CD4-positive, alpha-beta memory T cell (primary cell): ENCODE measurements around the gene CCDC6. TPM values are rescaled to one million over a fixed set of nuclear protein-coding genes. Genes with fewer than 3 reads are reported as not detected.

Source experiments
- CTCF ChIA-PET: fragments of 350-600 bp; sonication (Branson Sonifier 250); formaldehyde crosslinking; loops from one replicate; lab custom pipeline; 2021; ENCODE audit warnings: inconsistent platforms; ENCODE audit not compliant: partially characterized antibody; lab: Charles Lee
- POLR2A ChIA-PET: fragments of 350-600 bp; sonication (Branson Sonifier 250); formaldehyde crosslinking; loops from one replicate; lab custom pipeline; 2021; ENCODE audit not compliant: partially characterized antibody; lab: Charles Lee
- DNase-seq, 5 donors: peaks; one replicate each; pipeline versions ENCODE4 v3.0.0 to v3.0.0-alpha.2; 2020 to 2022; ENCODE audit warnings: mixed read lengths in 1 of 5
- H3K27ac ChIP-seq: one replicate; pipeline ENCODE4 v1.7.0; 2013; ENCODE audit warnings: low read depth, low read length
- H3K27me3 ChIP-seq: 2 replicates; pipeline ENCODE4 v1.7.0; 2013; ENCODE audit warnings: mild to moderate bottlenecking, low read length, moderate library complexity; ENCODE audit not compliant: insufficient read depth
- H3K36me3 ChIP-seq: 2 replicates; pipeline ENCODE4 v1.7.0; 2013; ENCODE audit warnings: mild to moderate bottlenecking, low read length, moderate library complexity; ENCODE audit not compliant: insufficient read depth
- H3K4me1 ChIP-seq: 2 replicates; pipeline ENCODE4 v1.7.0; 2013; ENCODE audit warnings: mild to moderate bottlenecking, low read length, moderate library complexity; ENCODE audit not compliant: insufficient read depth
- H3K4me3 ChIP-seq, 2 donors: one replicate each; pipeline ENCODE4 v1.7.0; 2013; ENCODE audit warnings: low read length in 2 of 2, mild to moderate bottlenecking in 1 of 2
- H3K9me3 ChIP-seq, 2 donors: one replicate each; pipeline ENCODE4 v1.7.0; 2013; ENCODE audit warnings: low read length in 2 of 2, control low read depth in 1 of 2; ENCODE audit not compliant: control insufficient read depth in 1 of 2
- H3K27ac Mint-ChIP-seq, 7 donors: one replicate each; pipeline ENCODE4 v1.8.0; 2020 to 2021; ENCODE audit warnings: mixed read lengths in 7 of 7, mild to moderate bottlenecking in 6 of 7, inconsistent platforms in 3 of 7, moderate library complexity in 3 of 7
- H3K27me3 Mint-ChIP-seq, 2 donors: one replicate each; pipeline ENCODE4 v1.8.0; 2020 to 2021; ENCODE audit warnings: mixed read lengths in 2 of 2
- H3K36me3 Mint-ChIP-seq, 2 donors: one replicate each; pipeline ENCODE4 v1.8.0; 2020 to 2021; ENCODE audit warnings: mixed read lengths in 2 of 2, inconsistent platforms in 1 of 2, mild to moderate bottlenecking in 1 of 2
- H3K4me1 Mint-ChIP-seq, 4 donors: one replicate each; pipeline ENCODE4 v1.8.0; 2020 to 2021; ENCODE audit warnings: mixed read lengths in 4 of 4, mild to moderate bottlenecking in 1 of 4
- H3K4me3 Mint-ChIP-seq, 8 donors: one replicate each; pipeline ENCODE4 v1.8.0; 2020 to 2021; ENCODE audit warnings: mixed read lengths in 8 of 8, mild to moderate bottlenecking in 7 of 8, moderate library complexity in 6 of 8, inconsistent platforms in 3 of 8
- H3K9me3 Mint-ChIP-seq, 8 donors: one replicate each; pipeline ENCODE4 v1.8.0; 2020 to 2021; ENCODE audit warnings: mixed read lengths in 8 of 8, mild to moderate bottlenecking in 5 of 8, inconsistent platforms in 3 of 8, moderate library complexity in 1 of 8
- intact Hi-C: fragments of 100-400 bp; cut with micrococcal nuclease; formaldehyde crosslinking; loops from one replicate; pipeline ENCODE4 v1.15.1; 2023
- polyA plus RNA-seq, 2 donors: library from polyadenylated mRNA; unstranded; fragments of 300-500 nt; fragmentation: Illumina TruSeq; gene quantifications; one replicate each; pipeline ENCODE4 v1.2.3, GENCODE V29; 2021
- total RNA-seq, 2 experiments: library from RNA; stranded (reverse); gene quantifications; one replicate each; pipeline ENCODE4 v1.2.3, GENCODE V29; 2021

The CCDC6 gene
- total and polyA plus RNA-seq, 4 experiments from 2014 or later: 4.4 to 22.5 (median 13.5) TPM

GRCh38 chr10:59907537-59907917, 1.2 kb upstream of the CCDC6 start:
- Mint-ChIP-seq H3K4me3 (peak overlapping the region; percentile 93 to 98 (median 96)), H3K27me3 (no peaks in the 10 kb centered on the region), H3K27ac (peak overlapping the region; percentile 89 to 99 (median 96)), H3K9me3 (no peaks in the 10 kb centered on the region), H3K4me1 (peaks cover 42 to 55% (median 51%) of the 10 kb centered on the region in 4 donors), H3K36me3 (peaks cover 0 to 8% of the 10 kb centered on the region in 2 donors)
- H3K9me3 ChIP-seq: no peaks in the 10 kb centered on the region
- peaks cover 53% of the 10 kb centered on the region for H3K4me1 ChIP-seq
- peak overlapping the region; percentile 13 to 81 for H3K4me3 ChIP-seq
- ChIA-PET POLR2A (interaction anchor here (0.7 to 1.7 kb wide), 4 partner anchors 15 to 1639 kb away, joined by 3 to 7 read pairs (median 6); partner anchors contain the start of gene CISD1), CTCF (interaction anchor here (1.0 to 2.9 kb wide), 5 partner anchors 20 to 282 kb away, joined by 3 to 13 read pairs (median 10); no protein-coding TSS in a partner anchor)
- no peak for DNase-seq
- H3K27me3 ChIP-seq: no peaks in the 10 kb centered on the region
- H3K36me3 ChIP-seq: no peaks in the 10 kb centered on the region
- H3K27ac ChIP-seq: peak overlapping the region; percentile 77
- intact Hi-C loops: loop anchor here (2.0 to 5.0 kb wide), 6 partner anchors 27 to 1639 kb away; partner anchors contain the start of genes CDK1, CISD1 and TFAM

DNA sequence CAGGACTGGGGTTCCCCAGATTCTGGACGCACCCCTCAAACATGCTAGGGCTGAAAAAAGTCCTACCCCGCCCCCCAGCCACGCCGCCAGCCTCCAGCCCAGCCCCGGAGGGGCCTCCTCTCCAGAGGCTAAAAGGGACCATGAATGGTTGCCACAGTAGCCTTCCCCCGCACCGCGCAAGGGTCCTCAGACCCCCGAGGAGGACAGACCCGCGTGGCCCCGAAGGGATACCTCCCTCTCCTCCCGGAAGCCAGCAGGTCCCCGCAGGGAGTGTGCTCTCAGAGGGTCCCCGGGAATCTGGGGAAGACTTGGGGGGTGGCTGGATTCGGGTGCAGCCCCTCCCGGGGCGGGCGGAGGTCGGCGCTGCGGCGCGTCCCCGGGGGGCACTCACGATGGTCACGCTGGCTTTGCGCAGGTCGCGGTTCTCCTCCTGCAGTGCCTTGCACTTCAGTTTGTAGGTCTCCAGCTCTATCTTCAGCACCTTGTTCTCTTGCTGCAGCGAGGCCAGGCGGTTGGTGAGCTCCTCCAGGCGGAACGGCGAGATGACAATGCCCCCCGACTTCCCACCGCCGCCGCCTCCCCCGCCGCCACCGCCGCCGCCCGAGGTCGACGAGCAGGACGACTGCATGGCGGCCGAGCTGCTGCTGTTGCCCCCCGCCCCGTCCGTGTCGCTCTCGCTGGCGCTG, 482 bp downstream of the CCDC6 start:
- peaks cover 57% of the 10 kb centered on the region for H3K4me1 ChIP-seq

DNA sequence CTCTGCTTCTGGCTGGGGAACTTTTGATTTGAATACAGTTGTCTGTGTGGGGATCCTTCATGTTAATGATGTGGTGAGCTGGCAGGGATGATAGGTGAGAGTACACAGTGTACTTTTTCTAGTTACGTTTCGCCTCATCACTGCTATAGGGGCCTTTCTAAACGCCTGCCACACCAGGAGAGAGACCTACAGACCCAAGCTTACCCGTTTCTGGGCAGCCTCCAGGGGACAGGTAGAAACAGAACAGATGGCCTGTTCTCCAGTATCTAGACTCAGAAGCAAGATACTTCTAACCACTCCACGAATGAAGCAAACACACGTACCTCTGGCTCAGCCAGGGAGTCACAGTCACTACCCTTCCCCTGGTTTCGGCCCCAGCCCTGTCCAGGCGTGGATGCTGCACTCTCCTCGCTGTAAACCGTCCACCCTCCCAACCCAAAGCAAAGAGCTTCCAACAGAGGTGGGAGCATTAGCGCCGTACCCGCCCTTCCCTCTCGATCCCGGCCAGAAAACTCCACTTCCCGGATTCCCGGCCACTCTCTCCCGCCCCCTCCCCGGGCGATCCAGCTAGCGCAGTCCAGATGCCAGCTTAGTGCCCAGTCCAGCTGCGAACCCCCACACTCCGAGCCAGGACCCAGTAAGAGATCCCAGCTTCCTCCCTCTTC, 1.2 kb downstream of the CCDC6 start:
- peak overlapping the region; percentile 93 to 98 (median 96) for H3K4me3 Mint-ChIP-seq
- peaks cover 57% of the 10 kb centered on the region for H3K4me1 ChIP-seq

More for the DNA sequence above, 482 bp downstream of the CCDC6 start:
- ChIA-PET CTCF (interaction anchor here (0.5 to 4.4 kb wide), 21 partner anchors 8 to 1846 kb away, joined by 3 to 20 read pairs (median 4); no protein-coding TSS in a partner anchor), POLR2A (interaction anchor here (0.7 to 1.7 kb wide), 15 partner anchors 8 to 1961 kb away, joined by 3 to 11 read pairs (median 4); partner anchors contain the start of gene IPMK)
- peak in 2 of 5 donors; percentile 11 to 45 for DNase-seq
- intact Hi-C loops: loop anchor here (1.0 to 5.0 kb wide), 8 partner anchors 25 to 1637 kb away; partner anchors contain the start of genes CDK1, CISD1 and TFAM
- peak overlapping the region; percentile 80 to 81 for H3K4me3 ChIP-seq
- H3K36me3 Mint-ChIP-seq: peaks cover 0 to 8% of the 10 kb centered on the region in 2 donors
- H3K4me1 Mint-ChIP-seq: peaks cover 51 to 69% (median 62%) of the 10 kb centered on the region in 4 donors
- peak overlapping the region in 6 of 7 donors; percentile 87 to 96 (median 92) for H3K27ac Mint-ChIP-seq
- H3K27me3 ChIP-seq: no peaks in the 10 kb centered on the region
- H3K4me3 Mint-ChIP-seq: peak overlapping the region; percentile 93 to 98 (median 96)
- no peaks in the 10 kb centered on the region for H3K9me3 ChIP-seq
- H3K27me3 Mint-ChIP-seq: no peaks in the 10 kb centered on the region
- H3K9me3 Mint-ChIP-seq: no peaks in the 10 kb centered on the region
- peak overlapping the region; percentile 77 for H3K27ac ChIP-seq
- H3K36me3 ChIP-seq: no peaks in the 10 kb centered on the region

GRCh38 chr10:59904426-59905065, 1.8 kb downstream of the CCDC6 start:
- Histone ChIP-seq H3K4me3 (peak overlapping the region; percentile 80 to 81), H3K27me3 (no peaks in the 10 kb centered on the region), H3K27ac (peak overlapping the region; percentile 4), H3K9me3 (no peaks in the 10 kb centered on the region), H3K36me3 (no peaks in the 10 kb centered on the region), H3K4me1 (peaks cover 61% of the 10 kb centered on the region)
- Mint-ChIP-seq H3K4me3 (peak overlapping the region; percentile 93 to 98 (median 96)), H3K4me1 (peaks cover 57 to 80% (median 73%) of the 10 kb centered on the region in 4 donors), H3K9me3 (no peaks in the 10 kb centered on the region), H3K27ac (peak overlapping the region; percentile 83 to 94 (median 91)), H3K27me3 (no peaks in the 10 kb centered on the region), H3K36me3 (peaks cover 0 to 12% of the 10 kb centered on the region in 2 donors)
- POLR2A ChIA-PET: interaction anchor here (1.0 to 1.5 kb wide), 2 partner anchors 15 to 31 kb away, joined by 4 to 5 read pairs; no protein-coding TSS in a partner anchor
- intact Hi-C loops: loop anchor here (5.0 kb wide), 1 partner anchor 828 kb away; no protein-coding TSS in a partner anchor
- CTCF ChIA-PET: interaction anchor here (1.0 to 4.4 kb wide), 2 partner anchors 10 to 40 kb away, joined by 3 to 20 read pairs; no protein-coding TSS in a partner anchor
- no peak for DNase-seq

More for the DNA sequence above, 1.2 kb downstream of the CCDC6 start:
- H3K27ac ChIP-seq: peak overlapping the region; percentile 77
- ChIA-PET CTCF (interaction anchor here (0.9 to 4.4 kb wide), 7 partner anchors 9 to 74 kb away, joined by 3 to 20 read pairs (median 5); no protein-coding TSS in a partner anchor), POLR2A (interaction anchor here (1.0 to 1.7 kb wide), 4 partner anchors 16 to 47 kb away, joined by 3 to 11 read pairs (median 4); no protein-coding TSS in a partner anchor)
- Mint-ChIP-seq H3K4me1 (peaks cover 53 to 73% (median 66%) of the 10 kb centered on the region in 4 donors), H3K27me3 (no peaks in the 10 kb centered on the region), H3K9me3 (no peaks in the 10 kb centered on the region), H3K36me3 (peaks cover 0 to 10% of the 10 kb centered on the region in 2 donors), H3K27ac (peak overlapping the region; percentile 83 to 94 (median 91))
- H3K4me3 ChIP-seq: peak overlapping the region; percentile 80 to 81
- peak in 3 of 5 donors; percentile 26 to 56 (median 29) for DNase-seq
- intact Hi-C loops: loop anchor here (5.0 kb wide), 1 partner anchor 827 kb away; no protein-coding TSS in a partner anchor
- H3K36me3 ChIP-seq: no peaks in the 10 kb centered on the region
- H3K27me3 ChIP-seq: no peaks in the 10 kb centered on the region
- H3K9me3 ChIP-seq: no peaks in the 10 kb centered on the region

- peaks cover 0 to 12% of the 10 kb centered on the region in 2 donors for H3K36me3 Mint-ChIP-seq
- peak overlapping the region in 5 of 7 donors; percentile 15 to 88 (median 28) for H3K27ac Mint-ChIP-seq
- peaks cover 60% of the 10 kb centered on the region for H3K4me1 ChIP-seq
- no peaks in the 10 kb centered on the region for H3K9me3 Mint-ChIP-seq
- CTCF ChIA-PET: interaction anchor here (4.4 kb wide), 1 partner anchor 39 kb away, joined by 20 read pairs; no protein-coding TSS in a partner anchor
- H3K9me3 ChIP-seq: no peaks in the 10 kb centered on the region
- intact Hi-C loops: no loop called here
- no peak for DNase-seq
- POLR2A ChIA-PET: no interaction called here
- H3K27ac ChIP-seq: no peak overlapping the region
- no peaks in the 10 kb centered on the region for H3K36me3 ChIP-seq
- no peaks in the 10 kb centered on the region for H3K27me3 ChIP-seq
- peak overlapping the region in 7 of 8 donors; percentile 29 to 98 (median 95) for H3K4me3 Mint-ChIP-seq
- no peak overlapping the region for H3K4me3 ChIP-seq
- peaks cover 62 to 85% (median 77%) of the 10 kb centered on the region in 4 donors for H3K4me1 Mint-ChIP-seq
- no peaks in the 10 kb centered on the region for H3K27me3 Mint-ChIP-seq
Observed at GRCh38 chr10:59903871-59904270, 2.5 kb downstream of the CCDC6 start.

DNA sequence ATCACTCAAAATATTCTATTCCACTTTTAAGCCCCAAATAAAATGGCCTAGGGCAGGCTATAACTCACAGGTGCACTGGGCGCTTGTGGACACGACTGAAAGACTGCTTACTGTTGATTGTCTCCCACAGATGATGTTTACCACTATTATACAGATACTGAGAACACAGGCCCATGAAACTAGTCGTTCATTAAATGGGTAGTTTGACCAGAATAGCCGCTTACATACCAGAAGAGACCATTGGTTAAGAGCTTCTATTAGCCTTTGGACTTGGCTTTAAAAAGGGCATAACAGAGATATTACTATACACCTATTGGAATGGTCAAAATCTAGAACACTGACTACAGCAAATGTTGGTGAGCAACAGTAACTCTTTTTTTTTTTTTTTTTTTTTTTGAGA, 4.3 kb downstream of the CCDC6 start:
- Mint-ChIP-seq H3K9me3 (no peaks in the 10 kb centered on the region), H3K4me1 (peaks cover 60 to 80% (median 71%) of the 10 kb centered on the region in 4 donors), H3K36me3 (peaks cover 0 to 12% of the 10 kb centered on the region in 2 donors), H3K27me3 (no peaks in the 10 kb centered on the region), H3K27ac (no peak overlapping the region), H3K4me3 (peak overlapping the region in 1 of 8 donors; percentile 10)
- no peaks in the 10 kb centered on the region for H3K36me3 ChIP-seq
- no peaks in the 10 kb centered on the region for H3K27me3 ChIP-seq
- CTCF ChIA-PET: interaction anchor here (0.7 kb wide), 1 partner anchor 782 kb away, joined by 4 read pairs; no protein-coding TSS in a partner anchor
- POLR2A ChIA-PET: interaction anchor here (1.4 kb wide), 1 partner anchor 30 kb away, joined by 3 read pairs; no protein-coding TSS in a partner anchor
- H3K4me3 ChIP-seq: no peak overlapping the region
- no peaks in the 10 kb centered on the region for H3K9me3 ChIP-seq
- DNase-seq: no peak
- H3K27ac ChIP-seq: no peak overlapping the region
- intact Hi-C loops: no loop called here
- peaks cover 43% of the 10 kb centered on the region for H3K4me1 ChIP-seq
